ENCODE measurements around the gene TNFAIP2.

DNA sequence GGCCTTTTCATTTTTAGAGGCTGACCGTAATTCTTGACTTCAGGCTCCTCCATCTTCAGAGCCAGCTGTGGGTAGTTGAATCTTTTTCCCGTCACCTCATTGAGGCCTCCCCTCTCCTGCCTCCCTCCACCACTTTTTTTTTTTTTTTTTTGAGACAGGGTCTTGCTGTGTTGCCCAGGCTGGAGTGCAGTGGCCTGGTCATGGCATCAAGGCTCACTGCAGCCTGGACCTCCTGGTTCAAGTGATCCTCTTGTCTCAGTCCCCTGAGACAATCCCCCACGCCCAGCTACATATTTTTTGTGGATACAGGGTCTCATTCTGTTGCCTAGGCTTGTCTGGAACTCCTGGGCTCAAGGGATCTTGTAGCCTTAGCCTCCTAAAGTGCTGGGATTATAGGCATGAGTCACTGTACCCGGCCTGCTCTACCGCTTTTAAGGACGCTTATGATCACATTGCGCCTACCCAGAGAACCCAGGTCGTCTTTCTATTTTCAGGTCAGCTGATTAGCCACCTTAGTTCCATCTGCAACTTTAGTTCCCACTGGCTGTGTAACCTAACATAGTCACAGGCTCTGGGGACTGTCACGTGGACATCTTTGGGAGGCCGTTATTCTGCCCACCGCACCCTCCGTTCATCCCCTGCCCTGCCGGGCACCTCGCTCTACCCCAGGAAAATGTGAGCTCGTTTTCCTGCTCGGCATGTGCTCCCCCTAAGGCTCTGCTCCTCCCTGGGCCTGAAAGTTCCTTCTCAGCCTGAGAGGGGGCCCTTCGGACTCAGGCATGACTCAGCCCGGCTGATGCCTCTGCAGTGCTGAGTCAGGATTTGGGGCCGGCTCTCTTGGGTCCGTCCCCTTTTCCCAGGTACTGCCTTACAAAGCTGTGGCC, 13.4 kb downstream of the TNFAIP2 start:
- TF ChIP-seq, protein P1, sequence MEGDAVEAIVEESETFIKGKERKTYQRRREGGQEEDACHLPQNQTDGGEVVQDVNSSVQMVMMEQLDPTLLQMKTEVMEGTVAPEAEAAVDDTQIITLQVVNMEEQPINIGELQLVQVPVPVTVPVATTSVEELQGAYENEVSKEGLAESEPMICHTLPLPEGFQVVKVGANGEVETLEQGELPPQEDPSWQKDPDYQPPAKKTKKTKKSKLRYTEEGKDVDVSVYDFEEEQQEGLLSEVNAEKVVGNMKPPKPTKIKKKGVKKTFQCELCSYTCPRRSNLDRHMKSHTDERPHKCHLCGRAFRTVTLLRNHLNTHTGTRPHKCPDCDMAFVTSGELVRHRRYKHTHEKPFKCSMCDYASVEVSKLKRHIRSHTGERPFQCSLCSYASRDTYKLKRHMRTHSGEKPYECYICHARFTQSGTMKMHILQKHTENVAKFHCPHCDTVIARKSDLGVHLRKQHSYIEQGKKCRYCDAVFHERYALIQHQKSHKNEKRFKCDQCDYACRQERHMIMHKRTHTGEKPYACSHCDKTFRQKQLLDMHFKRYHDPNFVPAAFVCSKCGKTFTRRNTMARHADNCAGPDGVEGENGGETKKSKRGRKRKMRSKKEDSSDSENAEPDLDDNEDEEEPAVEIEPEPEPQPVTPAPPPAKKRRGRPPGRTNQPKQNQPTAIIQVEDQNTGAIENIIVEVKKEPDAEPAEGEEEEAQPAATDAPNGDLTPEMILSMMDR (IDR thresholded peaks at IDR 0.05) = no peak
- no peak for TF ChIP-seq POLR2A (IDR thresholded peaks at IDR 0.05)

Measured in testis (tissue), 2 donors.